Neural cell (in vitro differentiated cells): Measurements from ENCODE around the gene ADAM23. TPM values are rescaled to one million over a fixed set of nuclear protein-coding genes. Genes with fewer than 3 reads are reported as not detected.

Experiments used
- H2AFZ ChIP-seq: fragments of 200-600, 300-800 bp; sonication (generic), shearing (Covaris generic); 2 replicates; pipeline ENCODE4 v1.6.0; 2014; ENCODE audit warnings: low read depth, mild to moderate bottlenecking, antibody characterized with exemption, low read length, moderate library complexity
- H3F3A ChIP-seq: fragments of 200-600 bp; shearing (Covaris generic); 2 replicates; pipeline ENCODE4 v1.6.1; 2016; ENCODE audit warnings: mild to moderate bottlenecking, moderate library complexity, mixed read lengths, antibody characterized with exemption, low read length; ENCODE audit not compliant: insufficient read depth, poor library complexity, severe bottlenecking
- H3K27ac ChIP-seq: fragments of 200-600, 300-800 bp; sonication (generic), shearing (Covaris generic); 2 replicates; pipeline ENCODE4 v1.5.1; 2014; ENCODE audit warnings: mild to moderate bottlenecking, low read length, moderate library complexity
- H3K27me3 ChIP-seq: fragments of 300-800, 200-600 bp; sonication (generic), shearing (Covaris generic); 2 replicates; pipeline ENCODE4 v1.6.0; 2014; ENCODE audit warnings: mild to moderate bottlenecking, low read depth, low read length, moderate library complexity; ENCODE audit not compliant: insufficient read depth
- H3K36me3 ChIP-seq: fragments of 300-800, 200-600 bp; sonication (generic), shearing (Covaris generic); 2 replicates; pipeline ENCODE4 v1.5.1; 2014; ENCODE audit warnings: mild to moderate bottlenecking, antibody characterized with exemption, low read length, moderate library complexity; ENCODE audit not compliant: insufficient read depth
- H3K4me2 ChIP-seq: fragments of 300-800, 200-600 bp; sonication (generic), shearing (Covaris generic); 2 replicates; pipeline ENCODE4 v1.6.0; 2014; ENCODE audit warnings: mild to moderate bottlenecking, low read length
- H3K4me3 ChIP-seq: fragments of 300-800, 200-600 bp; sonication (generic), shearing (Covaris generic); 2 replicates; pipeline ENCODE4 v1.5.1; 2014; ENCODE audit warnings: mild to moderate bottlenecking, low read length, moderate library complexity
- H3K79me2 ChIP-seq: fragments of 200-600 bp; shearing (Covaris generic); replicated peaks from 2 replicates; pipeline ENCODE4 v1.6.0; 2014; ENCODE audit warnings: mild to moderate bottlenecking, low read length, moderate library complexity; ENCODE audit not compliant: insufficient read depth
- H3K9ac ChIP-seq: fragments of 300-800, 200-600 bp; sonication (generic), shearing (Covaris generic); 2 replicates; pipeline ENCODE4 v1.6.1; 2016; ENCODE audit warnings: mild to moderate bottlenecking, low read length, mixed read lengths
- H3K9me2 ChIP-seq: fragments of 200-600 bp; shearing (Covaris generic); 2 replicates; pipeline ENCODE4 v1.6.1; 2016; ENCODE audit warnings: mild to moderate bottlenecking, low read length, mixed read lengths; ENCODE audit not compliant: insufficient read depth
- H3K9me3 ChIP-seq: fragments of 200-600, 300-800 bp; sonication (generic), shearing (Covaris generic); 2 replicates; pipeline ENCODE4 v1.6.1; 2016; ENCODE audit warnings: mild to moderate bottlenecking, mixed run types, low read length, moderate library complexity, mixed read lengths
- H4K20me1 ChIP-seq: fragments of 200-600 bp; shearing (Covaris generic); 2 replicates; pipeline ENCODE4 v1.6.1; 2016; ENCODE audit warnings: mild to moderate bottlenecking, mixed run types; ENCODE audit not compliant: insufficient read depth
- EP300 ChIP-seq: fragments of 450-650 bp; conservative IDR thresholded peaks from 2 replicates; pipeline ENCODE4 v1.6.1; 2014; ENCODE audit warnings: antibody characterized with exemption, mild to moderate bottlenecking, moderate library complexity; ENCODE audit not compliant: poor library complexity, severe bottlenecking
- EZH2 ChIP-seq: fragments of 200-600, 300-800 bp; shearing (Covaris generic), sonication (generic); IDR thresholded peaks from 2 replicates; pipeline ENCODE4 v1.6.1; 2014; ENCODE audit warnings: antibody characterized with exemption, low read length, borderline replicate concordance, mild to moderate bottlenecking; ENCODE audit not compliant: insufficient read depth, poor library complexity, severe bottlenecking
- MXI1 ChIP-seq: fragments of 450-650 bp; conservative IDR thresholded peaks from 2 replicates; pipeline ENCODE4 v1.6.1; 2014; ENCODE audit warnings: antibody characterized with exemption, mild to moderate bottlenecking; ENCODE audit not compliant: poor library complexity, severe bottlenecking
- POLR2AphosphoS5 ChIP-seq: IDR thresholded peaks from 2 replicates; pipeline ENCODE4 v1.6.1; 2012
- RAD21 ChIP-seq: fragments of 450-650 bp; conservative IDR thresholded peaks from 2 replicates; pipeline ENCODE4 v1.6.1; 2014; ENCODE audit warnings: antibody characterized with exemption, mild to moderate bottlenecking, moderate library complexity
- SMC3 ChIP-seq: fragments of 450-650 bp; conservative IDR thresholded peaks from 2 replicates; pipeline ENCODE4 v1.6.1; 2014; ENCODE audit warnings: antibody characterized with exemption, mild to moderate bottlenecking, moderate library complexity; ENCODE audit not compliant: poor library complexity
- TAF1 ChIP-seq: IDR thresholded peaks from 2 replicates; pipeline ENCODE4 v1.6.1; 2012; ENCODE audit warnings: low read depth
- polyA plus RNA-seq: library from polyadenylated mRNA; depleted of rRNA; stranded (reverse); fragments of >200 nt; gene quantifications from 2 replicates; pipeline ENCODE4 v1.2.3, GENCODE V29; 2014
- TF ChIP-seq, protein P1 (sequence below): IDR thresholded peaks from 2 replicates; pipeline ENCODE4 v1.6.1; 2012; ENCODE audit warnings: borderline replicate concordance
- TF ChIP-seq, protein P2 (sequence below): fragments of 450-650 bp; IDR thresholded peaks from 2 replicates; pipeline ENCODE4 v1.5.1; 2014; ENCODE audit warnings: antibody characterized with exemption, mild to moderate bottlenecking, moderate library complexity; ENCODE audit not compliant: poor library complexity, severe bottlenecking

The ADAM23 gene
- polyA plus RNA-seq, 1 donor from 2014 or later = 75.2 TPM

DNA sequence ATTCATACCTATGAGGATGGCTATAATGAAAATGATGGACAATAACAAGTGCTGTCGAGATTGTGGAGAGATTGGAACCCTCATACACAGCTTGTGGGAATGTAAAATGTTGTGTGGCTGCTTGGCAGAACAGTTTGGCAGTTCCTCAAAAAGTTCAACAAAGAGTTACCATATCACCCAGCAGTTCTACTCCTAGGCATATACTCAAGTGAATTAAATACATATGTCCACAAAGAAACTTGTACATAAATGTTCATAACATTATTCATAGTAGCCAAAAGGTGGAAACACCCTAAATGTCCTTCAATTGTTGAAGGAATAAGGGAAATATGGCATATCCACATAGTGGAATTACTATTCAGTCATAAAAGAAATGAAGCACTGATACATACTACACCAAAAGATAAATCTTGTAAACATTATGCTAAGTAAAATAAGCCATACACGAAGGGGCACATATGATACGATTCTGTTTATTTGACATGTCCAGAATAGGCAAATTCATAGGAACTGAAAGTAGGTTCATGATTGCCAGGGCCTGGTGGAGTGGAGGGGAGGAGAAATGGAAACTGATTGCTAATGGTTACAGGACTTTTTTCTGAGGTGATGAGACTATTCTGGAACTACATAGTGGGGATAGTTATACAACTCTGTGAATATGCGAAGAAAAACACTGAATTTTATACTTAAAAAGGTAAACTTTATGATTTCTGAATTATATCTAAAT lies 92.1 kb downstream of the ADAM23 start:
- Histone ChIP-seq H3K4me3 (no peak overlapping the region), H3K27me3 (no peaks in the 10 kb centered on the region), H3K27ac (no peak overlapping the region), H4K20me1 (no peaks in the 10 kb centered on the region), H3F3A (no peaks in the 10 kb centered on the region), H3K9ac (no peak overlapping the region), H3K9me3 (no peaks in the 10 kb centered on the region), H3K36me3 (no peaks in the 10 kb centered on the region), H2AFZ (no peak overlapping the region), H3K9me2 (no peaks in the 10 kb centered on the region), H3K4me2 (no peak overlapping the region), H3K79me2 (no peaks in the 10 kb centered on the region)
- no peak for TF ChIP-seq RAD21

DNA sequence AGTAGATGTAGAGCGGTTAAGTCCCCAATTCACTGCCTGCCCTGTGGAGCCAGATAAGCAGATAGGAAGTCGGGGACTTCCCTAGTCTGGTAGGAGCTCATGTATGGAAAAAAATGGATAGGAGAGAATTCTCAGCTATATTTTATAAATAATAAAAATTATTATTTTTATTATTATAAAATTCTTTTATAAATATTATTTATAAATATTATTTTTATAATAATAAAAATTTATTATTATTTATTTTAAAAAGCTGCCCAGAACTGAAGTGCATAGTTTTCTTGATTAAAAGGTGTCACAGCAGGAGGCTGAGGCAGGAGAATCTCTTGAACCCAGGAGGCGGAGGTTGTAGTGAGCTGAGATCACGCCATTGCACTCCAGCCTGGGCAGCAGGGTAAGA lies 97.4 kb downstream of the ADAM23 start:
- Histone ChIP-seq H3F3A (no peaks in the 10 kb centered on the region), H3K79me2 (no peaks in the 10 kb centered on the region), H2AFZ (no peak overlapping the region), H4K20me1 (no peaks in the 10 kb centered on the region), H3K9ac (no peak overlapping the region), H3K27me3 (no peaks in the 10 kb centered on the region), H3K9me3 (no peaks in the 10 kb centered on the region), H3K4me3 (no peak overlapping the region), H3K4me2 (no peak overlapping the region), H3K36me3 (no peaks in the 10 kb centered on the region), H3K27ac (no peak overlapping the region), H3K9me2 (no peaks in the 10 kb centered on the region)
- TF ChIP-seq, protein P1, sequence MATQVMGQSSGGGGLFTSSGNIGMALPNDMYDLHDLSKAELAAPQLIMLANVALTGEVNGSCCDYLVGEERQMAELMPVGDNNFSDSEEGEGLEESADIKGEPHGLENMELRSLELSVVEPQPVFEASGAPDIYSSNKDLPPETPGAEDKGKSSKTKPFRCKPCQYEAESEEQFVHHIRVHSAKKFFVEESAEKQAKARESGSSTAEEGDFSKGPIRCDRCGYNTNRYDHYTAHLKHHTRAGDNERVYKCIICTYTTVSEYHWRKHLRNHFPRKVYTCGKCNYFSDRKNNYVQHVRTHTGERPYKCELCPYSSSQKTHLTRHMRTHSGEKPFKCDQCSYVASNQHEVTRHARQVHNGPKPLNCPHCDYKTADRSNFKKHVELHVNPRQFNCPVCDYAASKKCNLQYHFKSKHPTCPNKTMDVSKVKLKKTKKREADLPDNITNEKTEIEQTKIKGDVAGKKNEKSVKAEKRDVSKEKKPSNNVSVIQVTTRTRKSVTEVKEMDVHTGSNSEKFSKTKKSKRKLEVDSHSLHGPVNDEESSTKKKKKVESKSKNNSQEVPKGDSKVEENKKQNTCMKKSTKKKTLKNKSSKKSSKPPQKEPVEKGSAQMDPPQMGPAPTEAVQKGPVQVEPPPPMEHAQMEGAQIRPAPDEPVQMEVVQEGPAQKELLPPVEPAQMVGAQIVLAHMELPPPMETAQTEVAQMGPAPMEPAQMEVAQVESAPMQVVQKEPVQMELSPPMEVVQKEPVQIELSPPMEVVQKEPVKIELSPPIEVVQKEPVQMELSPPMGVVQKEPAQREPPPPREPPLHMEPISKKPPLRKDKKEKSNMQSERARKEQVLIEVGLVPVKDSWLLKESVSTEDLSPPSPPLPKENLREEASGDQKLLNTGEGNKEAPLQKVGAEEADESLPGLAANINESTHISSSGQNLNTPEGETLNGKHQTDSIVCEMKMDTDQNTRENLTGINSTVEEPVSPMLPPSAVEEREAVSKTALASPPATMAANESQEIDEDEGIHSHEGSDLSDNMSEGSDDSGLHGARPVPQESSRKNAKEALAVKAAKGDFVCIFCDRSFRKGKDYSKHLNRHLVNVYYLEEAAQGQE = no peak
- TF ChIP-seq, protein P2, sequence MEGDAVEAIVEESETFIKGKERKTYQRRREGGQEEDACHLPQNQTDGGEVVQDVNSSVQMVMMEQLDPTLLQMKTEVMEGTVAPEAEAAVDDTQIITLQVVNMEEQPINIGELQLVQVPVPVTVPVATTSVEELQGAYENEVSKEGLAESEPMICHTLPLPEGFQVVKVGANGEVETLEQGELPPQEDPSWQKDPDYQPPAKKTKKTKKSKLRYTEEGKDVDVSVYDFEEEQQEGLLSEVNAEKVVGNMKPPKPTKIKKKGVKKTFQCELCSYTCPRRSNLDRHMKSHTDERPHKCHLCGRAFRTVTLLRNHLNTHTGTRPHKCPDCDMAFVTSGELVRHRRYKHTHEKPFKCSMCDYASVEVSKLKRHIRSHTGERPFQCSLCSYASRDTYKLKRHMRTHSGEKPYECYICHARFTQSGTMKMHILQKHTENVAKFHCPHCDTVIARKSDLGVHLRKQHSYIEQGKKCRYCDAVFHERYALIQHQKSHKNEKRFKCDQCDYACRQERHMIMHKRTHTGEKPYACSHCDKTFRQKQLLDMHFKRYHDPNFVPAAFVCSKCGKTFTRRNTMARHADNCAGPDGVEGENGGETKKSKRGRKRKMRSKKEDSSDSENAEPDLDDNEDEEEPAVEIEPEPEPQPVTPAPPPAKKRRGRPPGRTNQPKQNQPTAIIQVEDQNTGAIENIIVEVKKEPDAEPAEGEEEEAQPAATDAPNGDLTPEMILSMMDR = no peak
- TF ChIP-seq MXI1 (no peak), RAD21 (no peak), TAF1 (no peak), EZH2 (no peak), SMC3 (no peak), POLR2AphosphoS5 (no peak), EP300 (no peak)
